ENCODE results near the gene CAPZB.

The CAPZB gene

DNA sequence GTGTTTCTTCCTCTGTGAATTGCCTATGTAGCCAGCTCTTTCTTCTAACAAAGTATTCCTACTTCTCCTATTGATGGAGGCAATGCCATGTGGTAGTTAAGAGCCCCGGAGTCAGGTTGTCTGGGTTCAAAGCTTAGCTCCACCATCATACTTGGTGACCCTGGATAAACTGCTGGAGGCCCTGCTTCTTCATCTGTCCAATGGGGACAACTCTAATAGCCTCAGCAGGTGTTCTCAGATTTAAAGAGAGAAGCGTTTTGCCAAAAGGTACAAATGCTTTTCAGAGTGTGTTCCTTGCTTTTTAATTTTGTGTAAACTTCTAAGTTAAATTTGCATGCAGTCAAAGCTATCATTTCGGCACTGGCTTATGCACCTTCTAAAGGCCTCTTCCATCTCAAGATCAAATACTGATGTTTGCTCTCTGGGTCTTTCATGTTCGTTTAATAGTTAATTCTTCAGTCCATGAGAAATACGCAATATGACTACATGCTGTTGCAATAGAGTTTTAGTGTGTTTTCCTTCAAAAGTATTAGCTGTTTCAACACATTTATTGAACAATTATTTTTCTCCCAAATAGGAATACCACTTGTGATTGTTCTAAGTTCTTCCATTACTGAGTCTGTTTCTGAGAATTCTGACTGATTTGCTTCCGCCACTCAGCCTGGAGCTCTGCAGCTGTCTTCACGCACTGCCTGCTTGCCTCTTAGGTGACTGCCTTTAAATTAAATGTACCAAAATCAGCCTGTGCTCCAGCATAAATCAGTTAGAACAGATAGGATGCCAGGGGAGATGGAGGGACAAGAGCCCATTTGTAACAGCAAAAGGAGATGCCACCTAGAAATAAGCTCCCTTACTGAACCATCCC is 75.6 kb downstream of the CAPZB start:
- no peak for DNase-seq

DNA sequence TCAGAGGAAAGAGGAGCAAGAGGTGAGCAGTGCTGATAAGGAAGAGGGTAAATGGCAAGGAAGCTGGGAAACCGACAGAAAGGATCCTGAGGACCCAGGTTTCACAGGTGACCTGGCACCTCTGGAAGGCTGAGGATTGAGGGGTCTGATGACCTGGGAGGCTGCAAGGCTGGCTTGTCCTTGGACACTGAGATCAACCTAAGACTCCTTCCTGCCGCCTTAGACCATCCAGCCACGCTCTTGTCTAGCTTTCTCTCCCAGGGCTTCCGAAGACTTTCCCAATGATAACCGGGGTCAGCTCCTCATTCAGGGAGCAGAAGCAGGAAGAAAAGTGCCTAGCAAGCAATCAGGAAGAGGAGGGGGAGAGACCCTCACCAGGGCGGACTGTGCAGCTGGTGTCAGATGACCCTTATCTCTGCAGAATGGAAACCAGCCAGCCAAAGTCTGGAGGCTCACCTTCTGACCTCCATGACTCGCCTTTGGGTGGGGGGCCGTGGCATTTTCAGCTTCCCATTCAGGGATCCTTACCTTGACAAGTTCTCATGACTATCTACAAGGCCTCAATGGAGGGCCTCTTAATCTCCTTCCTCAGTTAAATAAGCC is 77.7 kb downstream of the CAPZB start:
- DNase-seq, result no peak

DNA sequence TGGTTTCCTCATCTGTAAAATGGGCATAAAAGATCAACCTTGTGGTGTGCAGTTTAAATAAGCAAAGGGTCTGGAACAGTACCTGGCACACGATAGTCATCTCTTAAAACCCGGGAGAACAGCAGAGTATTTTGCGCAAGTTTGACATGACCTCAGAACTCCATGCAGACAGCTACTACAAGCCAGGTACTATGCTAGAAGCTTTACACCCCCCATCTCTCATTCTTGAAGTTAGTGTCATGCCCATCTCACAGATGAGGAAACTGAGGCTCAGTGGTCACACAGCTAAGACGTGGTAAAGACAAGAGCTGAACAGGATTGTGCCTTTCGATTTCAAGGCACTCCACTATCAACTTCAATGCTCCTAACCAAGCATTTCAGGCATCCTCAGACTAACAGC is 78.7 kb downstream of the CAPZB start:
- DNase-seq, result no peak

DNA sequence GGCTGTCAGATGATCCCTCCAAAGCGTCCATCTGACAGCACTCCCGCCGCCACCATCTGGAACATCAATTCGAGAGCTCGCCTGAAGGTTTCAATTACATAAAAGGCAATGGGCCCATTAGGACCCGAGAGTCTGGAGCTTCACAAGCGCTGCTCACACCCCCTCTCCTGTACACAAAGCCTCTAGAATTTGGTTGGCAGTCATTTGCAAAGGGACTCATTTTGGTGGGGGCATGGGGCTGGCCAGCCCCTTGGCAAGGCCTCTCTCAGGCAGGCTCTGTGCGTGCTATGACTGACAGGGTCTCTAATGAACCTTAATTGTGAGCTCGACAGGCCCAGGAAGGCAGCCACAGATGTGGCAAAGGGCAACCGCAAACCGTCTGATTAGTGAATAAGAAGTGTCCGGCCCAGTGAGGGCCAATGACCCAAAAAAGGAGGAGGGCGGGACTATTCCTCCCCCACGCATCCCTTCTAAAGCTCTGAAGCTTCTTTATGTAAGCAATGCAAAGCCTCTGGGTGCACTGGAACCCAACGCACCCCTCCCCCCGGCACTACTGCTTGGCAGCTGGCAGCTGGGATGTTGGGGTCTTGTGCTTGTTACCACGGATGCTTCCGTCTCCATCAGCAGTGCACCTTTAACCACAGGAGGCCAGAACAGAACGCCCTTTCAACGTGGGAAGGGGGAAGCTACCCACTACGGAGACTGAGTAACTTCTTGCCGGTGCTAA is 79.4 kb downstream of the CAPZB start:
- DNase-seq, result peak in 49 of 58 donors; percentile 15 to 86 (median 41)

DNA sequence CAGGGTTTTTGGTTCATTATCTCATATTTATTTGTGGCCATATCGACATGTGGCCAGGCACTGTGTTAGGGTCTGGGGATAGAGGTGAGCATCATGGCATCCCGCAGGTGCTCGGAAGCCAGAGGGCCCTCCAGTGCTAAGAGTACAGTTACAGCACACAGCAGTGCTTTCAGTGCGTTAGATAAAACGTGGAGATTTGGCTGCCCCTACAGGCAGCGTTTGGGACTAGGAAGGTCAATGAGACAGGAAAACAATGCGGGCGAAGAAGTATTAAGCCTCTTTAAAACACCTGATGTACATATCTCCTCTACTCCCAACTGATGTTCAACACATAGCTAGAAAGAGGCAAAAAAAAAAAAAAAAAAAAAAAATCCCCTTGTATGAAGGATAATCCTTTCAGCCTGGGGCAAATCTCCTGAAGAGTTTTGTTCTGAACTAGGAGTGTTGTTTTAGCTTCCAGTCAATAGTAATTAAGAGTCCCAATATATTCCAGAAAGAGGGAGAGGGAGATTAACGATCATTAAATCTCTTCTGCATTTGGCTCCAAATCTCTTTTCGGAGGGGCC is 80.1 kb downstream of the CAPZB start:
- peak in 1 of 58 donors; percentile 36 for DNase-seq

DNA sequence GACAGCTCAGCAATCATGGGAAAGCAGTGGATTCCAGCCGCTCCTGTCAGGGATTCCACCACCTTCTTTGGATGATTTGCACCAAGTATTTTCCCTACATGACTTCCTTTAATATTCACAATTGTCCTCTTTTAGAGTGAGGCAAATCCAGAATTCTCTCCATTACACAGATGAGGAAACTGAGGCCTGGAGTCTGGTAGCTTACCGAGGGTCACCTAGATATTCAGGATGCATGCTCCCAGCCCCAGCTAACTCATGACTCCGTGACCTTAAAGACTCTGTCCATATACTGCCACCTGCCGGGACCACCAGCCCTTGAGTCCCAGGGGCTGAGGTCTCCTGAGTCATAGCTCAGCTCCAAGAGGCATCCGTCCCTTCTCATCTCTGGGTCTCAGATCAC is 80.6 kb downstream of the CAPZB start:
- DNase-seq, result no peak

DNA sequence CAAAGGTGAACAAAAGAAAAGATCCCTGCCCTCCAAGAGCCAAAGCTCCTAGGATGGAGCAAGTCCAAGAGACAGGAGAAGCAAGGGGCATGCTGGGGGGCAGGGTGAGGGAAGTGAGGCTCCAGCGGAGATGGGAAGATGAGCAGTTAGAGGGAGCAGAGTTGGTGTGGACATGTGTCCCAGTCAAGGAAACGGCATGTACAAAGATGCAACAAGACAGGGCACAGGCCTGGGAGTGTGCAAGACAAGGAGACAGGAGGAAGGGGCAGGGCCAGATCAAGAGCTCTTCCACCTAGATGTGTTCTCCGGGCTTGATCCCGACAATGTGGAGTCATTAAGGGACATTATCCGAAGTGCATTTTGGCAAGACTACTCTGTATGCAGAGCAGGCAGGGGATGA is 82.1 kb downstream of the CAPZB start:
- DNase-seq, result no peak

DNA sequence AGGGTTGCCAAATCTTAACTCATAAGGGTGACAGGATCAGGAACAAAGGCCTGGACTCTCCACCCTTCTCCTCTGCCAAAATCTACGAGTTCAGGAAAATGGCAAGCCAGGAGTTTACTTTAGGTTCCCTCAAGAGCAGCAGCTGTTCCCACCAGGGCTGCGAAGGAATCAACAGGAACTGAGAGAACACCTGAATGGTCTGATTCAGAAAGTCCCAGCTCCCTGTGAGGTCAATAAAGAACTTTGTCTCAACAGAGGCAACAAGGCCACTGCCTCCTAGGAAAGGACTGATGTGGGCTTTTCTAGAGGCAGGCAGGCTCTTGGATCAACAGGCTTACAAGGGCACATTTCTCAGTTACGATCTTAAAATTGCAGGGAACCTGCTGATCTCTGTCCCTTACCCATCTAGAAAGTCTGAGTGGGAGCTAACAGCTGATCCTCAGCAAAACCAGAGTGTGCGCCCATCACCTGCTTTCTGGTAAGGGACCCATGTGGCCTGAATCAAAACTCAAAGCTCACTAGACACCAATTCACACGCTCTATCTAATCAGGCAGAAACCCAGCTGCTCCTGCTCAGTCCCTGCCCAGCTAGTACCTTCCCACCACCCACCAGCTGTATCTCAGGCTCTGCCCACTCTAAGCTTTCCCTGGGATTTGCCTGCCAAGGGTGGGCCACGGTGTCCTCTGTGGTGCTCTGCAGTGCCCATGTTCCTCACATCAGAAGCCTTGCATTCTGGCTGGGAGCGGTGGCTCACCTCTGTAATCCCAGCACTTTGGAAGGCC is 83.1 kb downstream of the CAPZB start:
- DNase-seq, result no peak

DNA sequence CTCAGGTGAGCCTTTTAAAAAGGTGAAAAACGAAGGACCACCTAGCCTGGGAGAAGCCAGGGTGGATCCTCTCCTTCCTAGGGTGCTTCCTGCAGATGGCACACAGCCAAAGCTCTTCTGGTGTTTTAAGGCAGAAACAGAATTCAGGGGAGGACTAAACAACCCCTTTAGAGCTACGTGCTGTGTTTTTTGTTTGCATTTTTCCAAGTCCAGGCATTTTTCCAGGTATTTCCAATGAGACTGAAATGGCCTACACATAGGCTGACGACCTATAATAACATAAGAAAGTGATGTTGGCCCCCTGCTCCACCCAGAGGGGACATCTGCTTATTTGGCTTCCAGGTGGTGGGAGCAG is 83.8 kb downstream of the CAPZB start:
- DNase-seq, result no peak

DNA sequence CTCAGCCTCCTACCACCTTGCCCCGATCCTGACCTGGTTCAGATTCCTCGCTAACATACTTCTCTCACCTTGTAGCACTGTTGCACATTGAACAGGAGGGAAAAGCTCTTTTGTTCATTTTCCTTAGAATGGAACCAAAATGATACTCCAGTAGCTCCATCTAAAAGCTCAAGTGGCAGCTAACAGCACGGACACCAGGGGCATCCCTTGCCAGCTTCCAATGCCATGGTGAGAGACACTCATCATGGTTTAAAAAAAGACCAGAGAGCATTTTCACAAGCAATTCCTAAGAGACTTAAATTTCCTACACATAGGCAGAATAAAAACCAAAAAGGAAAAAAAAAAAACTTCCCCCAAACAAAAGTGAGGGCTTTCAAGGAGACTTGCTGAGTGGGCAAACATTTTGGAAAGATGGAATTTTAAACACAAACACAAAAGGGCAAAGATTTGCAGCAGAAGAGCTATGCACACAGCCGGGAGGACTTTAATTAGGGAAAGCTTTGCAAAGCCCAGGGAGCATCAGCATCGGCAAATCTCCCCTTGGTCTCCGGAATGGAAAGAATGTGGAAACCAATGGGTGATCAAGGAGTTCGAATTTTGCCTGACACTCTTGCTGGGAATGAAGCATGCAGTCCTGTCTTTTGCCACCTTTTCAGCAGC is 84.3 kb downstream of the CAPZB start:
- DNase-seq, result no peak

DNA sequence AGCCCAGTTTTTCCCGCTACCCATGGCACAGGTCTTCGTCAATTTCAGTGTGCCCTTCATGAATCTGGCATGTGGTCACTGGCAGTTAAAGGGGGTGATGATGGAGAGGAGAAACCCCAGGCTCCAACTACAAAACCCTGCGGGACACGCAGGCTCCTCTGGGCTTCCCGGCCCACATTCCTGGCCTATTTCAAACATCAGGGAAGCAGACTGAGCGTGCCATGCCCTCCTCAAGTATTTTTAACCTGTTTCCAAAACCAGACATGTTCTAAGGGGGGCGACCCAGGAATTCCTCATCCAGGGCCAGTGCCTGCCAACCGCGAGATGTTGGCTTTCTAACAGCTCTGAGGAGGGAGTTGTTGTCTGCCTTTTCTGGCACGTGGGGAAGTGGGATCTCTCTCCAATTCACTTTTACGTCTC is 85.1 kb downstream of the CAPZB start:
- DNase-seq, result no peak

DNA sequence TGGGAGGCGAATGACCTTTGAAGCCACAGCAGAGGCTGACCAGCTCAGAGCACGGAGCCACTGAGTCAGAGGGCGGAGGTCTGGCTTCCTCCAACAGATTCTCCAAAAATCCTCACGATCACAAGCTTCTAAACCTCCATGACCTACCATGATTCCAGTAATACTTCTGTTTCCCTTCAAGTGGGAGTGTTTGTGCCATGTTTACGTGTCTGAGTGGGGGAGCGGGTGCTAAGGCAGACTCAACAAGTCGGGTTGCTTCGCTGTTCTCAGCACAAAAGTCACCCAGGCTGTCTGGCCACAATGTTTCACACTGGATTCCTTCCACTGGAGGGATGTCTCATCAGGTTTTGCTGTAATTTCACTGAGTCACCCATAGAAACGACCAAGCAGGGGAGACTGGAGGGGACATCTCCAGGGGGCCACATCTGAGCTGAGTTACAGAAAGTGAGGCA is 87.0 kb downstream of the CAPZB start:
- DNase-seq, result peak in 2 of 58 donors; percentile 9 to 56

DNA sequence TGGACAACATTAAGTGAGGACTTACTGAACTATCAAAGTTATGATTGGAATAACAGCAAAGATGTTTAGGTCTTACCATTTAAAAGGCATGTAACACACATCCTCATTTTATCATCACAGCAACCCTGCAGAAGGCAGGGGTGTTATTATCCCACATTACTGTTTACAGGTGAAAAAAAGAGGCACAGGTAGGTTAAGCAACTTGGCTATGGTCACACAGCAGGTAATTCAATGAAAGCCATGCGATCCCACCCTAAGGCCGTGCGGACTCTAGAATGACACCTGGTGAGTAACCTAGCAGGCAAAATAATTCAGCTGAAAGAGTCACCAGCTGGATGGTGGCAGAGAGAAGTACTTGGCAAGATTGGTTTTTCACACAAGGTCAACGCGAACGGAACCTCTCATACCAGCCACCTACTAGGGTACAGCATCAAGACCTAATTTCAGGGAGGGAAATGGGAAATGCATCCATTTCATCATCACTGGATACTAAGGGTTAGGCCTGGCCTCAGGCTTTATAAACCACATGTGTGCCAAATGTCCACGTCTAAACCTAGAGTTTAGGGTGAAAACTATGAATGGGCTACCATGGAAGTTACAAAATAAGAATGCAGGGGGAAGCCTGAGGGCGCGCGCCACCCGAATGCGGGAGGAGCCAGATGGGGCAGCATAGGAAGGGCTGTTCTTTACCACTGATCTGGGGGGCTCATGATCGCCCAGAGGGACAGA is 88.0 kb downstream of the CAPZB start:
- DNase-seq, result no peak

DNA sequence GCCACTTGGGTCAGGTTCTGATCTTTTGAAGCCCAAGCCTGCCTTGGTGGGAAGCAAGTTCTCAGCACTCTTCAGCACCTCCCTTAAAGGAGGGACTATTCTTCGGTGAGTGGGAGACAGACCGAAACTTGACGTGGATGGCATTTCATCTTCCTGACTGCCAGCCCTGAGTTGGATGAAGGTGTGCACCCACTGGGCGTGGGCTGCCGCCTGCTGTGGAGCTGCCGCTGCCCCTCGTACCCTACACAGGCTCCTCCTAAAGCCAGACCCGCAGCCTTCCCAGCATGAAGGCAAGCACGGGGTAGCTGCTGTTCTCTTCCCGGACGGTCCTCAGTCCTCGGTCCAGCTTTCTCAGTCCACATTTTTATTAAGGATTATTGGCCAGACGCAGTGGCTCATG is 89.1 kb downstream of the CAPZB start:
- no peak for DNase-seq

DNA sequence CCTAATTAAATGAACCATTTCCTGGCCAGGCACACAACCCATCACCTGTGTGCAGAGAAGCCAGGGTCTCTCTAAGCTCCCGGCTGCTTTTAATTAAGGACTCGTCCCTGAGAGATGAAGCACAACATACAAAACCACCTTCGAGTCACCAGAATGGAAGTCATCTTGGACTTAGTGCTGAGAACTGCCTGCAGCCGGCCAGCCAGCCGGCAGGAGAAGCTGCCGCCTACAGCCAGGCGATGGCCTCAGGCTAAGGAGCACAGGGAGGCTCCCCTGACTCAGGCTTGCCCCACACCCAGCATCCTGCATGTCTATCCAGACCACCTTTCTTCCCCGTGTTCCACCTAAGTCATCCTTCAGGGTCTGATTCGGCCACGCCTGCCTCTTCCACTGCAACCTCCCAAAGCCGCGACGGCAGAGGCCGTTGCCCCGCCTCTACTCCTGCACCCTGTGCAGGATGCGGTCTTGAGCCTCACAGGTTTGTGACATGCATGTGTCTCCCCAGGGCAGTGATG is 89.6 kb downstream of the CAPZB start:
- DNase-seq, result no peak

DNA sequence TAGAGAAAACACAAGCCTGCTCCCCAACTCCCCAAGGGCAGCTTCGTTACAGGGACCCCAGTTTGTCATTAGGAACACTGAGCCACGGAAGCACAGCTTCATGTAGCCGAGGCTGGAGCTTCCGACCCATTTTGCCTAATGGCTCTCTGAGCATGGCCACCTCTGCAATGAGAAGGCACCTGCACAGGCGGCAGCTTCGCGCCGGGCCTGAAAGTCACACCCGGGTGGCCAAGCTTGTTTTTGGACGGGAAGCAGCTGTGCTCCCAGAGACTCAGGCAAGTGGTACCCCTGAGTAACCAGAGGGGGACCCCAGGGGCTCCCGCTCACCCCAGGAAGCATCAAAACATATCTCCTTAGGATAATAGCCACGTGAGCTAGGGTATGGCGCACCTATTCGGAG is 92.3 kb downstream of the CAPZB start:
- no peak for DNase-seq

DNA sequence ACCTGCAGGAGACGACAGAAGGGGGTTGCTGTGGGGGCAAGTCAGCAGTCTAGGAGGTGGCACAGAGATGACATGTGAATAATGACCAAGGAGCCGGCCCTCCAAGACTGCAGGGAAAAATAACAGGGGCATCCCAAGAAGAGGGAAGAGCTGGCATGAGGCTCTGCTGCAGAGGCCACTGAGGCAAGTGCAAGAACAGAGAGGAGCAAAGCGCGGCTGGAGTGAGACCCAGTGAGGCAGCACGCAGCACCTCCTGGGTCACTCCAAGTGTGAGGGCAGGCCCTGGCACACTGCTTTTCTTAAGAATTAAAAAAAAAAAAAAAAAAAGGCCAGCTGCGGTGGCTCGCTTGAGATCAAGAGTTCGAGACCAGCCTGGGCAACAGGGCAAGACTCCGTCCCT is 93.1 kb downstream of the CAPZB start:
- no peak for DNase-seq

DNA sequence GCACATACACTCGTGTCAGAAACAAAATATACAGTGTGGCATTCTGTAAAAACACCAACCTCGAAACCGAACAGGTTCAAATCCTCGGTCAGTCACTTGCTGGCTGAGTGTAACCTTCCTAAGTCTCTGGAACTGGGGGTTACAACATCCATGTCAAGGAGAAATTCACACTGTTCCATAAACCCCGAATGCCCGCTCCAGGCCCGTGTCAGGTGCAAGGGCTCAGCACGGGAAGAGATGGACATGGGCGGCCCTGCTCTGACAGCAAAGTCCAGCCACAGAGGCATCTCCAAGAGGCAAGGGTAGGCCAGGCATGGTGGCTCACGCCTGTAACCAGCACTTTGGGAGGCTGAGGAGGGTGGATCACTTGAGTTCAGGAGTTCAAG is 93.8 kb downstream of the CAPZB start:
- DNase-seq, result no peak

DNA sequence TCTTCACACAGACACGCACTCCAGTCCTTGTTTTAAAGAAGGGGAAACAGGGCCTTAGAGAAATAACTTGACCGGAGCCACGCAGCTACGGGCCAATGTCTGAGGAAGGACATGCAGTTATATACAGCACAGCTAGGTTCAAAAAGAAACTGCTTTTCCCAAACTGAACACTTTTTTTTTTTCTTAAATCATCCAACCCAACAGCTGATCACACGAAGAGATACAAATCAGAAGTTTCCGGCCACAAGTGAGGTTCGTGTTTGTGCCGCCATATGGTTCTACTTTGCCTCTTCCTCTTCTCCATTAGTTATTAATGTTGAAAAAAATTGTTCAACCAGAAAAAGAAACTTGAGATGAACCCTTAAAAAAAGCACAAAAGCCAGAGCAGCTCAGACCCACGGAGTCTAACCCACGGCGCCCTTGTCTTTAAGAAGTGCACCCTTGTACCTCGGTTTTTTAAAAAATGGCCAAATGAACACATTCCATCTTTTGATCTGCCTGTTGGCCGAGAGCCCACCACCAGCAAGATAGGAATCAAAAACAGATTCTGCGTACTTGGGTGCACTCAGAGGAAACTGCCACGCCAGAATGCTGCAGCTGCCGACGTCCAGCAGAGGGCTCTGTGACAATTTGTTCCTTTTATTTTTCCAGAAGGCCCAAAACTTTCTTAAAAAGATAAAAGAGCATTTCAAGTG is 94.3 kb downstream of the CAPZB start:
- DNase-seq, result peak in 33 of 58 donors; percentile 10 to 50 (median 24)

Measured in anterior cingulate cortex (tissue), 58 donors.